HG02588 (cell line): ENCODE measurements around the gene GJC2.
"Not testable (repeated sequence)": the region's sequence is repeated elsewhere in the genome, so short reads cannot be mapped to it uniquely, and the experiment has no call there.

ENCODE experiments used
- ATAC-seq: cut with Tn5 transposase; IDR thresholded peaks from one replicate; pipeline ENCODE4 v1.9.1; 2021; ENCODE audit warnings: mild to moderate bottlenecking, moderate library complexity; ENCODE audit not compliant: unreplicated experiment

Gene GJC2

DNA sequence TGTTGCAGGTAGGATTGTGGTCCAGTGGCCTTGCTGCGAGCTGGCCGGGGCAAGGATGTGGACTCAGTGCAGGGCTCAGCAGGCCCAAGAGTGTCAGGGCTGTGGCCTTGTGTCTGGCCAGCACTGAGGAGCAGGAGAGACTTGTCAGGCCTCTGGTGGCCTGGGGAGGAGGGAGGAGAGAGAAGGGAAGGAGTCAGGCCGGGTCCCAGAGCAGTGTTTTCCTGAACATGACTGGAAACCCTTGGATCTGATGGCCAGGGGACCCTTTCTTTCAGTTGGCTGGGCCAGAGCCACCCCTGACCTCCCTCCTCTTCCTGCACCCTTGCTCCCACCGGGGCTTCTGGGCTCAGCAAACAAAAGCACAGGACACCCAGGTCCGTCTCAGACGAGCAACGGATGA lies 20.9 kb downstream of the GJC2 start:
- ATAC-seq = no peak

DNA sequence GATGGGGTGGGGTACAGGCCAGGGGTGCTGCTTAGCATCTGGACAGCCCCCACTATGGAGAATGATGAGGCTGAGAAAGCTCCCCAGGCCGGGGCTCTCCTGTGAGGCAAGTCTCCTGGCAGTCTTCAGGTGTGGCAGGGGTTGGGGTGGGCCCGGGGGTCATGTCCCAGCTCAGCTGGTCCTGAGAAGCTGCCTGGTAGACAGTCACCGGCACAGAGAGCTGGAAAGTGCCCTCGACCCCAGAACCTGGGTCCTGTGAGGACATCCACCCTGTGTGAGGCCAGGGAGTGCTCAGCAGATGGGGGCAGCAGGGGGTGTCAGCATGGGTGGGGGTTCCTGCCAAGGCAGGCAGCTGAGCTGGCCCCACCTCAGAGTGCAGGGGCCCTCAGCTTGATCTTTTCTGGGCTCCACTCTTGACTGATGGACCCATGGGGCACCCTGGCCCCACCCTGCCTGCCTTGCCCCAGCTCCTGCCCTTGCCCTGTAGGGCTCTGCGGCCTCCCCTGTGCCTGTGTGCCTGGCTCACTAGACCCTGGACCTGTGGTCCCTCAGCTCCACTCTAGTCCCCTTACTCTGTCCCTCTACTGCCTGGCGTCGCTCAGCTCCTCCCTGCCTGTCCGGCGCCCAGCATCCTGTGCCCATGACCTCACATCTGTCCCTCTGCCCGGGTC lies 21.6 kb downstream of the GJC2 start:
- ATAC-seq = no peak

DNA sequence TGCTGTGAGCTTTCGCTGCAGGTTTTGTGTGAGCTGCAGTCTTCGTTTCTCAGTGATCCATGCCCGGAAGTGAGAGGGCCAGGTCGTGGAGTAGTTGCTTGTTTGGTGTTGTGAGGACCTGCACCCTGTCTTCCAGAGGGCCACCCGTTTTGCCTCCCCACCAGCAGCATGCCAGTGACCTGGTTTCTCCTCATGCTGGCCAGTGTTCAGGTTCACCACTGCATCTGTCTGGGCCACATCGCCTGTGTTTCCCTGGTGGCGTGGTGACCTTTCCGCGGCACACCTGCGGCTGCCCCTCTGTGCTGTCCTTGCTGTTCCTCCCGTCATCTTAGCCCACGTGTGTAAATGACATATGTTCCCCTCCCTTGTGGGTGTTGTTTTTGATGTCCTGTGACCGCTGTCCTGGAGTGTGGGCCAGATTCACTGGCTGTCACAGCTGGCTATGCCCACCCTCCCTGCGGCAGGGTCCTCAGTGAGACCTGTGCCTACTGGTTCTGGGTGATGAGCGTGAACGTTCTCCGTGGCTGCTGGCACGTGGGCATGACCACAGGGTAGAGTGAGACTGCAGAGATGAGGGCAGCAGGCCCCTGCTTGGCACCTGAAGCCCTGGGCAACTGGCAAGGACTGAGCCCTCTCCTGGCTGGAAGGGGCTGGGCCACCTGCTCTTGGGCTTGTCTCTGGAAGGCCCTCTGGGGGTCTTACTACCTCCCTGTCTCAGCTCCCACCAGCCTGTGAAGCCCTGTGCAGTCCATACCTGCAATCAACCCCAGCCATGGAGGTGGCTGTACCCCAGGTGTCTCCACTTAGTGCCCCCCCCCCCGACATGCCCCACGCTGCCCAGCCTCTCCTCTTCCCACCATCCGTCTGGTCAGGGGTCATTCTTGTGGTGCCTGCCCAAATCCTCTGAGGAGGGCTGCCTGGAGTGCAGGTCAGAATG lies 23.1 kb downstream of the GJC2 start:
- ATAC-seq = no peak

DNA sequence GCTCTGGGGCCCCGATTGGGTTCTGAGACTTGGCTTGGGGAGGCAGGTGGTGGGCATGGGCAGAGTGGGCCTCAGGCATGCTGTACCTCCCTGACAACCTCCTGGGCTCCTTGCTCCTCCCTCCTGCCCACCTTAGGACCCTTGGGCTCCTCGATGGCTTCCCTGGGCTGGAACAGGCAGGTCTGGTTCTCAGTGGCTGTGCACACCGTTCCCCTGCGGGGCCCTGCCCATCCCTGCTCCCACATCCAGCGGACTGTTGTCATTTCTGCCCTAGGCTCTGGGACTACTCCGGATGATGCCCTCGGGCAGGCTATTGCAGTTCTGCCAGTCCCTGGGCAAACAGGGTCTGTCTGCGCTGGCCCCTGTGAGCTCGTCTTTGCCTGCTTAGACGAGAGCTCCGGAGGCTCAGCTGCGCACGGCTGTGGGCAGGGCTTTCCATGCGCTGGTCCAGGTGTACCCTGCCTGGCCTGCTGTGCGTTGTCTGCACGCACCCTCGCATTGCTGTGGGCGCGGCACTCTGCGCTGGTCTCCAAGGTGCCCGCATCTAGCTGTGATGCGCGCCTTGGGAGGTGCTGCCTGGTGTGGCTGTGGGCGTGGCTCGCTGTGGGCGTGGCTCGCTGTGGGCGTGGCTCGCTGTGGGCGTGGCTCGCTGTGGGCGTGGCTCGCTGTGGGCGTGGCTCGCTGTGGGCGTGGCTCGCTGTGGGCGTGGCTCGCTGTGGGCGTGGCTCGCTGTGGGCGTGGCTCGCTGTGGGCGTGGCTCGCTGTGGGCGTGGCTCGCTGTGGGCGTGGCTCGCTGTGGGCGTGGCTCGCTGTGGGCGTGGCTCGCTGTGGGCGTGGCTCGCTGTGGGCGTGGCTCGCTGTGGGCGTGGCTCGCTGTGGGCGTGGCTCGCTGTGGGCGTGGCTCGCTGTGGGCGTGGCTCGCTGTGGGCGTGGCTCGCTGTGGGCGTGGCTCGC lies 24.1 kb downstream of the GJC2 start:
- ATAC-seq = not testable (repeated sequence)

DNA sequence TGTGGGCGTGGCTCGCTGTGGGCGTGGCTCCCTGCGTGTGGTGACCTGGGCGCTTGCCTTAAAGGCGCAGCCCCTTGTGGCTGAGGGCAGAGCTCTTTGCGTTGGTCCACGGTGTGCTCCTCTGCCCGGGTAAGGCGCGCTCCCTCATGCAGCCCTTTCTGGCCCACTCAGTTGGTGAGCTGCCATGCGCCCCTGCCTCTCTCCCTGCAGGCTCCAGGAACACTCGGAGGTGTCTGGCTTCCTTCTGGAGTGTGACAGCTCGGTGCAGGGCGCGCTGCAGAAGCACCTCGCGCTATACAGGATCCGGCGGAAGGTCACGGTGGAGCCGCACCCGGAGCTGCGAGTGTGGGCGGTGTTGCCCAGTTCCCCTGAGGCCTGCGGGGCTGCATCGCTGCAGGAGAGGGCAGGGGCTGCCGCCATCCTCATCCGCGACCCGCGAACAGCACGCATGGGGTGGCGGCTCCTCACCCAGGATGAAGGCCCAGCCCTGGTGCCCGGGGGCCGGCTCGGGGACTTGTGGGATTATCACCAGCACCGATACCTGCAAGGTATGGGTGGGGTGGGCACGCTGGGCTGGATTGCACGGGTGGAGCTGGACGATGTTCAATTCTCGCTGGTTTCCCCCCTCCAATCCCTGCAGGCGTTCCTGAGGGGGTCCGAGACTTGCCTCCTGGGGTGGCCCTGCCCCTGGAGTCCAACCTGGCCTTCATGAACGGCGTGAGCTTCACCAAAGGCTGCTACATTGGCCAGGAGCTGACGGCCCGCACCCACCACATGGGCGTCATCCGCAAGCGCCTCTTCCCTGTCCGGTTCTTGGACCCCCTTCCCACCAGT lies 25.0 kb downstream of the GJC2 start:
- ATAC-seq = no peak

DNA sequence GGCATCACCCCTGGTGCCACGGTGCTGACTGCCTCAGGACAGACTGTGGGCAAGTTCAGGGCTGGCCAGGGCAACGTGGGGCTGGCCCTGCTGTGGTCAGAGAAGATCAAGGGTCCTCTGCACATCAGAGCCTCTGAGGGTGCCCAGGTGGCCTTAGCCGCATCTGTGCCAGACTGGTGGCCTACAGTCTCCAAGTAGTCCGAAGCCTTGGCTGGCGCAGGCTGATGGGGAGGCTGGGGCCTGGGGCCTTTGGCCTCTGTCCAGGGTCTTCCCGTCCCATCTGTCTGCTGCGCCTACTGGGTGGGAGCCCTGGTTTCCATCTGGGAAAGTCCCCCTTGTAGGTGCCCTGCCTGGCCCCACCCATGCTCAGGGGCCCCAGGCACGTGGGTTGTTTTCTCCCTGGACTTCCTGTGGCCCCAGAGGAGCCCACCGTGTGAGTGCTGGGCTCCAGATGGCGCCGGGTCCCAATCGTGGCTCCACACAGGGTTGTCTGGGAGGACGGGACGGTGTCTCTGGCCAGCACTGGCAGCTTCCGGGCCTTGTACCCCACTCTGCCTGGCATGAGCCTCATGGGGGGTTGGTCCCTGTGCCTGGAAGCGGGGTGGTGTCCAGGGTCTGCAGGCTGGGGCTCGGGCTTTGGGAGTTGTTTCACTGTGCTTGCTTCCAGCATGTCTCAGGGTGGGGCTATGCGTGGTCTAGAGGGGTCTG lies 25.7 kb downstream of the GJC2 start:
- no peak for ATAC-seq

DNA sequence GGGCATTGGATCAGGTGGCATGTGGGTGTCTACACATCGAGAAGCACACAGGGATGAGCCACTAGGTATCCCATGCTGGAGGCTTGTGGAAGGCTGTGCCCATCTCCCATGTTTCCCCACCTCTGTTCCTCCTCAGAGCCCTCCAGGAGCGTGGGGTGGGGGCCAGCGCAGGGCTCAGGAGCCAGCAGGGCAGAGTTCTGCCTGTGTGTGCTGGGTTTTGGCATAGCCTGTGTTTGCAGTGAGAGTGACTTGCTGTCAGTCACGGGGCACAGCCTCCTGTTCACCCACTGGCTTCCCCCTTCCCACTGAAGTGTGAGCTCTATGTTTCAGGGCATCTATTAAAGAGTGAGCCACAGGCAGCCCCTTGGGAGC lies 26.3 kb downstream of the GJC2 start:
- no peak for ATAC-seq

DNA sequence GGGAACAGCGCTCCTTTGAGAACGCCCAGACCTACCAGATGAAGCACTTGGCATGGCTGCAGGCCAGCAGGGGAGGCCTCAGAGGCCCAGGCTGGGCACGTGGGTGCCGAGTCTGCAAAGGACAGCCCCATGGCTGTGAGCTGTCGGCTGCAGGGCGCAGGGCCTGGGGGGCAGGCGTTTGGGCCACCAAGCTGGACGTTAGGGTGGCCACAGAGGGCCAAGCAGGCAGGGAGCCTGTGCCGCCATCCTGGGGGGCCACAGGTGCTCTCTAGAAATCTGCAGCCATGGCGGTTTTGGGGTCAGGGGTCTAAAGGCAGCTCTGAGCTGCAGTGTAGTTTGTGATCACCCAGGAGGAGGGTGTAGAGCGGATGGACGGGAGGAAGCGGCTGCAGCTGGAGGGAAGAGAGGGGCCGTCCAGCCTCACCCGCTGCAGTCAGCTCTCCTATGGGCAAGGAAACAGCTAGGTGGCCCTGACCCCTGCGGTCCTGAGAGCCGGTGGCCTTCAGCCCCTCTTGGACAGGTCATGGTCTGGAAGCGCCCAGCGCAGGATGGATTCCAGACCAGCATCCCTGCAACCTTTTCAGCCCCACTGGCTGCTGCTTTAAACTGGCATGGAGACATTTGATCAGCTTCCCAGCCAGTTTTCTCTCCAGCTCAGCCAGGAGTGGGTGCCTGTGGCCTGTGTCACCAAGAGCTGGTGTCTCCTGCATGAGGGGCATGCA lies 26.9 kb downstream of the GJC2 start:
- ATAC-seq = no peak

DNA sequence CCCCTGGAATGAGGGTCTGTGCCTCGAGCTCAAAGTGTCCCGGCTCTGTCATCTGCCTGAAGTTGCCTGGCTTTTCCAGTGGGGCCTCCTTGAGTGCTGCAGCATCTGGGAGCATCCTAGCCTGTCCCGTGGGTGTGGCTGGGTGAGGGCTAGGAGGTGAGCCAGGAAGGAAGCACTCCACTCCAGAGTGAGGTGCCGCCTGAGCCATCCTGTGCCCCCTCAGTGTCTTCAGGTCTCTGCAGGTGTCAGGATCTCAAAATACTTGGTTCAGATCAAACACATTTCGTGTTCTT lies 27.4 kb downstream of the GJC2 start:
- ATAC-seq = no peak

DNA sequence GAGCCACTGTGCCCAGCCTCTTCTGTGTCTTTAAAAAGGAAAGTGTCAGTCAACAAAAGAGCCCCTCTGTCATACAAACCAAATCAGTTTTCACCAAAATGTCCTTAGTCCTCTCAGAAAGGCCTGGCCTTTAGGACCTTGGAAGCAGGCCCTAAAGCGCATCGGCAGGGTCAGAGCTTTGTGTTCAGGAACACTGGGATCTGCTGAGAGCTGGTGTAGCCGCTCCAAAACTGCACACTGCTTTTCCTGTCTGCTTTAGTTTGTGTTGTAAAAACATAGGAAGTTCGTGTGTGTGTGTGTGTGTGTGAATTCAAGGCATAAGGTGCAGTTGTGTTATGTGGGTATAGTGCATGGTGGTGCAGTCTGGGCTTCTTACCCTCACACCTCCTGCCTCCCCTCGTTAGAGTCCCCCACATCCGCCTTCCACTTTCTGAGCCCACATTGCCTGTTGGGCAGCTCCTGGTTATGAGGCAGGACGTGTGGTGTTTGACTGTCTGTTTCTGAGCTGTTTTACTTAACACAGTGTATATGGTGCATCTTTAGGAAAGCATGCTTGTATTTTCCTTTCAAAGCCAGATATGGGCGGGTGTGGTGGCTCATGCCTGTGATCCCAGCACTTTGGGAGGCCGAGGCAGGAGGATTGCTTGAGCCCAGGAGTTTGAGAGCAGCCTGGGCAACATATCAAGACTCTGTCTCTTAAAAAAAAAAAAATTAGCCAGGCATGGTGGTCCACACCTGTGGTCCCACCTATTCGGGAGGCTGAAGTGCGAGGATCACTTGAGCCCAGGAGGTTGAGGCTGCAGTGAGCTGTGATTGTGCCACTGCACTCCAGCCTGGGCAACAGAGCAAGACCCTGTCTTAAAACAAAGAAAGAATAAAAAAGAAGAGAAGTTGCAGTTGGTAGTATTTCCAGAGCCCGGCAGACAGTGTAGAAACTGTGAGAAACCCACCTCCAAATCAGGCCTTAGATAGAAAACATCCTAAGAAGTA lies 28.3 kb downstream of the GJC2 start:
- ATAC-seq = no peak

DNA sequence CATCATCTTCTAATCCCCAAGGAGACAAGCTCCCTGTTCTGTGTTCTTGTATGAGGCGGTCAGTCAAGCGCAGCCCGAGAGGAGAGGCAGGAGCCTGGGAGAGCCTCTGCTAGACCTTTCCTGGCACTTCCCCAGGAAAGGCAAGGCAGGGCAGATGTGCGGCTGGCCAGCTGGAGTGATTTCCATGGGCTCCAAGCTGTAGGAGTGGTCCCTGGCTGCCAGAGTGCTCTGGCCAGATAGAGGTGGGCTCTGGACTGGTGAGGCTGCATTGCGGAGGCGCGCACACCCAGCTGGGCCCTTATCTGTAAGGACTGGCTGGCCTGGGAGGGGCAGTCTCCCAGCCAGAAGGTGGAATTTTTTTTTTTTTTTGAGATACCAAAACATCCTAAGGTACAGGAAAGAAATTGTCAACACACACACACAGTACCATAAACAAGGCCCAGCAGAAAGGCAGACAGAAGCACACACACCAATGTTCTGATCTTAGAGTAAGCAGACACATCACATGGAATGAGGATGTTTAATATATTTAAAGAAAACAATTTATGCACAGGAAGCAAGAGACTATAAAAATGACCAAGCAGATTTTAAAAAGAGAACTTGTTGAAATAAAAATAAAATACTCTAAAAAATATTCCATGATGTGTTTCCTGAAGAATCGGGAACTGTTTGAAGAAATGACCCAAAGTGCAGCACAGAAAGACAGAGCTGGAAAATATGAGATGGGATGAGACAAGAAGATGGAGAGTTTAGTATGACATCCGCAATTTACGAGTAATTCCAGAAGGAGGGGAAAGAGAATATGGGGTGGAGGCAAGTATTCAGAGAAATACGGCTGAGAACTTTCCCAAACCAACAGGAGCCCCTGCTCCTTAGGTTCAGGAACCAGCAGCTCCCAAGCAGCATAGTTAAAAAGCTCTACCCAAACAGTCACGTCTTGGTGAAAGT lies 29.3 kb downstream of the GJC2 start:
- ATAC-seq = no peak

DNA sequence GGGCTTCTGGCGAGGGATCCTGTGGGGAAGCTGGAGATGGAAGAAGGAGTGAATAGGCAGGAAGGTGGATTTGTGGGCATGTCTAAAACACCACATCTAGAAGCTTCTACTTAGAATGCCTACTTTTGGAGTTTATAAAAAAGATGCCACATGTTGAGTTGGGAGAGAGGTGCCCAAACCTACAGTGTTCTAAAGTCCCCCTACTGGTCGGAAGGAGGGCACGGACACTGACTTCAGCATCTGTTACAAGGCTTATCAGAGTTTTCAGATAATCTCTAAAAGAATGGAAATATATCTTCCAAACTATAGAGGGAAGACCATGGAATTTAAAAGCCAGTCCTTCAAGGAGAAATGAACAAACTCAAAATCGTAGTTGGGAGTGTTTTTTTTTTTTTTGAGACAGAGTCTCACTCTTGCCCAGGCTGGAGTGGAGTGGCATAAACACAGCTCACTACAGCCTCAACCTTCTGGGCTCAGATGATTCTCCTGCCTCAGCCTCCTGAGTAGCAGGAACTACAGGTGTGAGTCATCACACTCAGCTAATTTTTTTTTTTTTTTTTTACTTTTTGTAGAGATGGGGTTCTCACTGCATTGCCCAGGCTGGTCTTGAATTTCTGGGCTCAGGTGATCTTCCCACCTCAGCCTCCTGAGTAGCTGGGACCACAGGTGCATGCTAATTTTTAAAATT lies 30.7 kb downstream of the GJC2 start:
- no peak for ATAC-seq

DNA sequence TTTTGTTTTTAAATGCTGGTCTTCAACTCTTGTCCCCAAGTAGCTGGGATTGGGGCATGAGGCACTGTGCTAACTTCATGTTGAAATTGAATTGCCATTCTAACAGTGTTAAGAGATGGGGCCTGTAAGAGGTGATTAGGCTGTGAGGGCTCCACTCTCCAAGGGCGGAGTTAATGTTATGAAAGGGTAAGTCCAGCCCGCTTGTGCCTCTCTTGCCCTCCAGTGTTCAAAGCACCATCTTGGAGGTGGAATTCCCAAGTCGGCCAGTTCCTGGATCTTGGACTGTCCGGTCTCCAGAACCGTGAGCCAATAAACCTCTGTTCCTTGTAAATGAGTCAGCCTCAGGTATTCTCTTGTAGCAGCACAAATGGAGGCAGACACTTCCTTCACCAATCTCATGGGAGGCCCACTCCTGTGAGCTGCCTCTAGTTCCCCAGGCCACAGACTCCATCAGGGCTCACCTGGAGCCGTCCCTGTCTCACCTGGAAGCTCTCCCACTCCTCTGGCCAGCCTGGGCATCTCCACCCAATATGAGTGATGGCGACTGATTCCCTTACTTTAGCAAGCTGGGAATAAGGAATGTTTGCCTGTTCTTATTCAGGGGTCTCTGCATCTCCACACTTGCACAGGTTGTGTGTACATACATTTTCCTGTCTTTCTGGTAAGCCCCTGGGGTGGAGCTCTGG lies 31.4 kb downstream of the GJC2 start:
- no peak for ATAC-seq

DNA sequence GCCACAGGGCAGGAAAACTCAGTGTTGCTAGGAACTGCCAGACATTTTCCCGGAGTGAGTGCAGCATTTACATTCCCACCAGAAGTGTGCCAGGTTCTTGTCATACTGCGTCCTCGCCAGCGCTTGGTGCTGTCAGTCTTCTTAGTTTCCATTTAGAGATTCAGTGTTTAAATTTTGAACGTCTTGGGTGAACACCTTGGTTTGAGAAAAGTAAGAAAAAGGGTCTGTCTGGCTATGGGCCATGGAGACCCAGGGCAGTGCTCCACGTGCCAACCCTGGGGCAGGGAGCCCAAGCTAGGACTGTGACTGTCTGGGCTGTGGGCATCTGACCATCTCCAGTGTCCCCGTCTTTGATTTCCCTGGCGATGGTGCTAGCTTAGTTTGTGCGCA lies 31.9 kb downstream of the GJC2 start:
- ATAC-seq = no peak

DNA sequence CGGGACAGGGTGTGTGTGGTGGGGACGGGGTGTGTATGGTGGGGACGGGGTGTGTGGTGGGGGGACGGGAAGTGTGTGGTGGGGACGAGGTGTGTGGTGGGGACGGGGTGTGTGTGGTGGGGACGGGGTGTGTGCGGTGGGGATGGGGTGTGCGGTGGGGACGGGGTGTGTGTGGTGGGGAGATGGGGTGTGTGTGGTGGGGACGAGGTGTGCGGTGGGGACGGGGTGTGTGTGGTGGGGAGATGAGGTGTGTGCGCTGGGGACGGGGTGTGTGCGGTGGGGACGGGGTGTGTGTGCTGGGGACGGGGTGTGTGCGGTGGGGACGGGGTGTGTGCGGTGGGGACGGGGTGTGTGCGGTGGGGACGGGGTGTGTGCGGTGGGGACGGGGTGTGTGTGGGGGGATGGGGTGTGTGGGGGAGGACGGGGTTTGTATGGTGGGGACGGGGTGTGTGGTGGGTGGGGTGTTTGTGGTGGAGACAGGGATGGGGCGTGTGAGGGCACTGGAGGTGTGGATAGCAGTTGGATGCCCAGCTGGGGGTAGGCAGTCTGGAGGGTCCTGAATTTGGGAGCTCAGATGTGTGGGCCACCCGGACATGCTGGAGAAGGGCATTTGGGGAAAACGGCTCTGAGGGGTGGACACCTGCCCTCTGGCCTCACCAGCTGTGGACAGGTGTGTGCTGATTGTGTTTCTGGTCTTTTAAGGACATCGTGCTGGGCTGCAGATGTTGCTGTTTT lies 32.7 kb downstream of the GJC2 start:
- no peak for ATAC-seq
